ENCODE data around the gene MEX3B. TPM values are rescaled to one million over a fixed set of nuclear protein-coding genes. Genes with fewer than 3 reads are reported as not detected.

Gene MEX3B
- 2.0 and 2.6 TPM in 2 replicates for total RNA-seq

GRCh38 chr15:82045892-82046665, at the start of gene MEX3B:
MEX3B (minus strand) TSS chr15:82046018; CDS start chr15:82045705, 313 bp downstream.

Other genes with a start within 250 kb of the MEX3B start
- gene EFL1, start 216.7 kb upstream of the MEX3B start, total RNA-seq: 21.7 and 31.7 TPM in 2 replicates
- 0.78 and 1.8 TPM in 2 replicates for gene SAXO2, start 216.8 kb upstream of the MEX3B start, total RNA-seq

Data from subcutaneous preadipocyte (primary cell).